LNCAP (cell line): Measurements from ENCODE around the gene CCNYL1.

ENCODE experiments used
- TF ChIP-seq, protein P1 (sequence below): fragments of 450-650 bp; IDR thresholded peaks from 2 replicates; pipeline ENCODE4 v1.5.1; 2017; ENCODE audit warnings: mild to moderate bottlenecking

Gene CCNYL1

DNA sequence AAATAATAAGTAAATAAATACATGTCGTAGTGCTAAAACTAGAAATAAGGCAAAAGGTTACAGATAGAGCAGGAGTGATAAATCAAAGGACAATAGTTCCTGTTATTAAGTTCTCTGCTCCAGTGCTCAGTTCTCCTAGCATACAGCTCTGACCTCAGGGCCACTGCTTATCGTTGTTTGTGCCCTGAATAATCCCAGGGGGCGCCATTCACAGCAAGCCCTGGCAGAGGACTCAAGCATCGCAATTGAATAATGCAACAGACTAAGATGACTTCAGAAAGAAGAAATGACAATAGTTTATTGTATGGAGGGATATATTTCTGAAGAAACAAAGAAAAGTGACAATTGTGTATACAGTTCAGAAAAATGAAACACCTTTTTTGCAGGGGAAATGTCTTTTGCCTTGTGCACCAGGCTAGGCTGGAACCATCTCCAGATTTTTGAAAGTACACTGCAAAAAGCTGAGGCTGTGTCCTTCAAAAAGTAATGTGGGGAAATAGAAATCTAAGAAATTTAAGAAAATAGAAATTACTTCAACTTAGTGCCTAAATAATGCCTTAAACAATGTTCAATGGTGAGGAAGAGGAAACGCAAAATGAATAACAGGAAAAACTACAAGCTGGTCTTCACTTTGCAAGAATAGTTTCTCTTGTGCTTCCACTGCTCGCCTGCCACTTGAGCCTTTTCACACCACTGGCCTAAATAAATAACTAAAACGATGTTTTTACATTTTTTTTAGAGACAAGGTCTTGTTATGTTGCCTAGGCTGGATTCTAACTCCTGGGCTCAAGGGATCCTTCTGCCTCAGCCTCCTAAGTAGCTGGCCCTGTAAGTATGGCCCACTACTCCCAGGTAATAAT, 19.0 kb upstream of the CCNYL1 start:
- TF ChIP-seq, protein P1, sequence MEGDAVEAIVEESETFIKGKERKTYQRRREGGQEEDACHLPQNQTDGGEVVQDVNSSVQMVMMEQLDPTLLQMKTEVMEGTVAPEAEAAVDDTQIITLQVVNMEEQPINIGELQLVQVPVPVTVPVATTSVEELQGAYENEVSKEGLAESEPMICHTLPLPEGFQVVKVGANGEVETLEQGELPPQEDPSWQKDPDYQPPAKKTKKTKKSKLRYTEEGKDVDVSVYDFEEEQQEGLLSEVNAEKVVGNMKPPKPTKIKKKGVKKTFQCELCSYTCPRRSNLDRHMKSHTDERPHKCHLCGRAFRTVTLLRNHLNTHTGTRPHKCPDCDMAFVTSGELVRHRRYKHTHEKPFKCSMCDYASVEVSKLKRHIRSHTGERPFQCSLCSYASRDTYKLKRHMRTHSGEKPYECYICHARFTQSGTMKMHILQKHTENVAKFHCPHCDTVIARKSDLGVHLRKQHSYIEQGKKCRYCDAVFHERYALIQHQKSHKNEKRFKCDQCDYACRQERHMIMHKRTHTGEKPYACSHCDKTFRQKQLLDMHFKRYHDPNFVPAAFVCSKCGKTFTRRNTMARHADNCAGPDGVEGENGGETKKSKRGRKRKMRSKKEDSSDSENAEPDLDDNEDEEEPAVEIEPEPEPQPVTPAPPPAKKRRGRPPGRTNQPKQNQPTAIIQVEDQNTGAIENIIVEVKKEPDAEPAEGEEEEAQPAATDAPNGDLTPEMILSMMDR = peak; percentile 33; the same call in 1 of the 2 replicates

DNA sequence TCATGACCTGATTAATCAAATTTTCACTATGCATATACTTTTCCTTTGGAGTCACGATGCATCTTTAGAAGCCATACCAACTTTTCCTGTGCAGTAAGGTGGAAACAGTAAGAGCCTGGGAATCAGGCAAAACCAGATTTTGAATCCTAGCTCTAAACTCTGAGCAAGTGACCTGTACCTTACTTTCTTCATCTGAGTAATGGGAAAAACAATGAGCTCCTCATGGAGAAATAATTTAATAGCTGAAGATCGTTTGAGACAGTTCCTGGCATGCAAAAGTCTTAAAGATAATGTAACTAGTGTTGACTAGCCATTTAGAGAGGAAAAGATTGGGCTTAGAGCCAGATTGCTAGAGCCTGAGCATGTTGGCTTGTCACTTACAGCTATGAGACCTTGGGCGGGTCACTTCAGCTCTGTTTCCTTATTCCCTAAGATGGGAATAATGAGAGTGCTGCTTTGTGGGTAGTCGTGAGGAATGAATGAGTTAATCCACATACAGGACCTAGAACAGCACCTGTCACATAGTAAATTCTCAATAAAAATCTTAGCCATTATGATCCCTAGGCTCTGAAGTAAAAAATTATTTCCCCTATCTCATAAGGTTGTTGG, 17.7 kb upstream of the CCNYL1 start:
- TF ChIP-seq, protein P1 = no peak

DNA sequence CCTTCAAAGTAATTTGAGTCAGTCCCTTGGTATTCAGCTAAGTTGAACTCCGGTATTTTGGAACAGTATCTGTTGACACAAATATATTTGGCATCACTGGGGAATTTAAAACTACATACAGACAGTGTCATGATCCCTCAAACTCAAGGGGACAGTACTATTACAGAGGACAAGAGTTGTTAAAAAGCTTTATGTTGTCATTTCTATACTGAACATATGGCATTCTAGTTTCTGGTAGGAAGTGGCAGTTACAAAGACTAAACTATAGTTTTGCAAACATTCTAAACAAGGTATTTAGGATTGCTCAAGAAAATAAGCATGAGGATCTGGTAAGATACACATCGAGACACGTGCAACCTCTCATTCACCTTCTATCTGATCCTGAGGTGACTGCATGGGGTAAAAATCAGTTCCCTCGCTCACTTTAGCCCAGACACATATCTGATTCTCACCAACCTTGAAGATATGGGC, 16.6 kb upstream of the CCNYL1 start:
- TF ChIP-seq, protein P1 = no peak

DNA sequence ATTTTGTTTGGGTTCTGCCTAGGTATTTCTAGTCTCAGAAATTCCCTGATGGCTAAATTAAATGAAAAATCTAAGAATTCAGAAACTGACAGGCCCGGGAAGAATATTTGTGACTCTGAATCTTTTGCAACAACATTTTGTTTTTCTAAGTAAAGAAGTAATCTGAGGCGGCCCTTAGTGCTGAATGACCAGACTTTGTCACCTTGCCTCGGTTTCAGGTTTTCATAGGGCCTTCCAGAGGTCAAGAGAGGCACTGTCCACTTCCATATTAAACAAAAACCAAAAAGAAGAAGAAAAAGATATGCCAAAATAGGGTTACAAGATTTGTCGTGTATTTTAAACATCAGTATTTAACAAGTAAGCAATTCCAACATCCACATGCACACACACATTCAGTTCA, 16.1 kb upstream of the CCNYL1 start:
- TF ChIP-seq, protein P1 = no peak

DNA sequence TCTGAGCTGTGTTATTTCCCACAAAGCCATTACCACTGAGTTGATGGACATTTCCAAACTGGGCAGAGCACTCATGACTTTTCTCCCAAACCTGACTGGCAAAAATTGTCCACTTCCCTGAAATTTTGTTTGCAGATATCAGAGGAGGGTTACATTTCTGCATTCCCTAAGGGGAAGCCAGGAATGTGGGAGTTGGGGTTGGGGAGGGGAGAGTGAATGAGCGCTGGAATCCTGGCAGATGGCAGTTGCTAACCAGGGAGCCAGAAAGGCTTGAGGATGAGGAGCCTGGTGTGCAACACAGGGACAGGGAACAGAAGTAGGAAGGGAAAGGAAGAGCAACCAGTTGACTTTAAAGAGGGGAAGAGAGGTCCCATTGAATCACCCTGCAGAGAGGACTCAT, 14.0 kb upstream of the CCNYL1 start:
- TF ChIP-seq, protein P1 = no peak

DNA sequence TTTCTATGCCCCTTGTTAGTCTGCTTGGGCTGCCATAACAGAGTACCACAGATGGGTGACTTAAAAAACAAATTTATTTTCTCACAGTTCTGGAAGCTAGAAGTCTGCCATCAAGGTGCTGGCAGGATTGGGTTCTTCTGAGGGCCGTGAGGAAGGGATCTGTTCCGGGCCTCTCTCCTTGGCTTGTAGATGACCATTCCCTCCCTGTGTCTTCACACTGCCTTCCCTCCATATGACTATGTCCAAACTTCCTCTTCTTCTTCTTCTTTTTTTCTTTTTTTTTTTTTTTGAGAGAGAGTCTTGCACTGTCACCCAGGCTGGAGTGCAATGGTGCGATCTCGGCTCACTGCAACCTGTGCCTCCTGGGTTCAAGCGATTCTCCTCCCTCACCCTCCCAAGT, 13.1 kb upstream of the CCNYL1 start:
- TF ChIP-seq, protein P1 = no peak

DNA sequence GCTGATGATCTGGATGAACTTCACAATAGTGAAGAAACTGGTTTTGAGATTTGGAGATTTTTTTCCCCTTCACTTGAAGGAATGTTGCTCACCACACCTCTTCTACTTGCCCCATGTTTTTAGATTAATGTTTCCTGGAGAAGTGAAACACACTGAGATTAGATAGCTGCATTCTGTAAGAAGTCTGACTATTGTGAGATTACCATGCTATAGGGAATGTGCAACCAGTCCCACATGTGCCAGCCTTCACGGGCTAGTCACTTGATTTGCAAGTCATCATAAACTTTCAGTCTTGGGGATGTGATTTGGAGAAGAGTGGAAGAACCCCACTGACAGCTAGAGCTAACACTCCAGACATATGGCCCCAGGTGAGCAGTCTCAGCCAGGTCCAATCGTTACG, 7.4 kb upstream of the CCNYL1 start:
- TF ChIP-seq, protein P1 = no peak
